Measurements from ENCODE around the gene SLC43A2. TPM values are rescaled to one million over a fixed set of nuclear protein-coding genes. Genes with fewer than 3 reads are reported as not detected.
A peak's percentile ranks its signal among the peaks of the same experiment; 100 is the strongest.
"Not testable (repeated sequence)": the region's sequence is repeated elsewhere in the genome, so short reads cannot be mapped to it uniquely, and the experiment has no call there.

SLC43A2 gene
- total RNA-seq: 10 to 100 TPM; 20.7 to 20.8 TPM
- 1 to 10 TPM; 1.2 to 2.0 (median 1.5) TPM for polyA plus RNA-seq
- total RNA-seq: 5.2 to 10.2 (median 7.3) reads per million in 6 experiments

GRCh38 chr17:1627982-1628855, at the start of gene SLC43A2:
Gene SLC43A2 (minus strand): TSS chr17:1628834. CDS start chr17:1627874, 960 bp downstream.
- ATAC-seq (peak; percentile 75 to 77), DNase-seq (peak; percentile 57 to 87 (median 72))
- Mint-ChIP-seq H3K4me1 (peaks cover 15 to 46% (median 25%) of the 10 kb centered on the region in 4 donors), H3K27ac (peak within 1 kb of the TSS; percentile 82 to 99 (median 92)), H3K36me3 (no peaks in the 10 kb centered on the region), H3K9me3 (no peaks in the 10 kb centered on the region), H3K4me3 (peak within 1 kb of the TSS; percentile 92 to 99 (median 95)), H3K27me3 (no peaks in the 10 kb centered on the region)
- POLR2A ChIA-PET: interaction anchor here (0.5 to 5.2 kb wide), 26 partner anchors 9 to 465 kb away, joined by 3 to 45 read pairs (median 4); partner anchors contain the start of genes INPP5K, PITPNA, PRPF8 and RILP

DNA sequence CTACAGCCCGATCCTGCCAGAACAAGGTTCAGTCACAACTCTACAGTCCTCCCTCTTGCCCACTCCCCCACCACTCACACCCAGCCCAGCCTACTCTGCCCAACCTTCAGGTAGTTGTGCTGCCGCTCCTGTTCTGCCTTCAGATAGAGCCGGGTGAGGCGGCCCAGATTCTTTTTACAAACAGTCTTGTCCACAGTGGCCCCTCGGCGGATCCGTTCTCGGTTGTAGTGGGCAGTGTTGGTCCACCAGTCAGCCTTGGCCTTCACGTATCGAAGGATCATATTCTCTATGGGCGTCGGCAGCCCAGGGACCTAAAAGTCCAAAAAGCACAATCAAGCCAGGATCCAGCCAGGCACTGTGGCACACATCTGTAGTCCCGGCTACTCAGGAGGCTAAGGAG, 47.8 kb upstream of the SLC43A2 start:
- Mint-ChIP-seq H3K36me3 (peaks cover 6 to 95% (median 46%) of the 10 kb centered on the region in 3 donors), H3K4me3 (no peak overlapping the region), H3K27me3 (no peaks in the 10 kb centered on the region), H3K9me3 (no peaks in the 10 kb centered on the region), H3K4me1 (peaks cover 12 to 45% (median 17%) of the 10 kb centered on the region in 4 donors), H3K27ac (no peak overlapping the region)
- DNase-seq (no peak), ATAC-seq (no peak)
- POLR2A ChIA-PET: interaction anchor here (1.0 kb wide), 1 partner anchor 27 kb away, joined by 3 read pairs; the partner anchor contains the start of gene RILP

DNA sequence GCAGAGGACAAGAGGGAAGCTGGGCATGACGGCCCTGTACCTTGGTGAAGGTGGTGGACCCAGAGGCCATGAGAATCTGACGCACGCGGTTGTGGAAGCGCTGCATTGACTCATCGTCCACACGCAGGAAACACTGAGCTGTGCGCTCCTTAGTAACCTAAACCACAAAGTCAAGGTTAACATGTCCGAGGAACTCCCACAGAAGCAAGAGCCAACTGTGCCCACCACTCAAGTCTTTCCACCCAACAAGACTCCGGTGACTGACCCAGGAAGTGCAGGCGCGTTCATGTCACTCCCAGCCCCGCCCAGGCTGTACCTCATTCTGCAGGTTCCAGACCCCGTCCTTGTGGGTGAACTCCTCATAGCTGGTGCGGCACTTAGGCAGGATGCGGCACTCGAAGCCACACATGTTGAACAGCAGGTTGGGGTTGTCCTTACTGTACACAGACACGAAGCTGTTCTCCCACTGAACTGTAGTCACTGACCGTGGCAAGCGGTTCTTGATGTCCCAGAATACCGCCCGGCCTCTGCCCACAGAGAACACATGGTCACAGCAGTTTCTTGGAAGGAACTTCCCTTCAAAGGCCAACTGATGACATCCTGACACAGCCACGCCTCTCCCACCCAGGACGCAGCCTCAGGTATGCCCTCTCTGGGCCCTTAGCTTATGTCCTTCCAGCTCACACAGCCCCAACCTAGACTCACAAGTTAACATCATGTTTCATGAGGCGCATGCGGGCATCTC, 44.6 kb upstream of the SLC43A2 start:
- Mint-ChIP-seq H3K27me3 (no peaks in the 10 kb centered on the region), H3K36me3 (peaks cover 6 to 95% (median 37%) of the 10 kb centered on the region in 3 donors), H3K4me3 (no peak overlapping the region), H3K9me3 (no peaks in the 10 kb centered on the region), H3K27ac (peak overlapping the region in 2 of 10 donors; percentile 12 to 30), H3K4me1 (peaks cover 14 to 44% (median 24%) of the 10 kb centered on the region in 4 donors)
- no peak for ATAC-seq
- no peak for DNase-seq
- POLR2A ChIA-PET: interaction anchor here (1.5 to 3.9 kb wide), 2 partner anchors 11 to 24 kb away, joined by 5 to 13 read pairs; partner anchors contain the start of gene PRPF8

DNA sequence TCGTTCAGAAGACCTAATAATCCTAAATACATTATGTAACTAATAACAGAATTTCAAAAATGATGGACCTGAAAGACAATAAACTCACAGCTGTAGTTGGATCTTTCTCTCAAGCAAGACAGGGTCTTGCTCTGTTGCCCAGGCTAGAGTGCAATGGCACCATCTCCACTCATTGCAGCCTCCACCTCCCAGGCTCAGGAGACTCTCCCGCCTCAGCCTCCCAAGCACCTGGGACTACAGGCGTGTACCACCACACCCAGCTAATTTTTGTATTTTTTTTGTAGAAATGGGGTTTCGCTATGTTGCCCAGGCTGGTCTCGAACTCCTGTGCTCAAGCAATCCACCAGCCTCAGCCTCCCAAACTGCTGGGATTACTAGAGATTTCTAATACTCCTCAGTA, 35.3 kb upstream of the SLC43A2 start:
- POLR2A ChIA-PET: interaction anchor here (1.2 to 1.3 kb wide), 2 partner anchors 16 to 20 kb away, joined by 4 read pairs; no protein-coding TSS in a partner anchor
- not testable (repeated sequence) for ATAC-seq, DNase-seq, H3K27me3 Mint-ChIP-seq, H3K9me3 Mint-ChIP-seq, H3K4me3 Mint-ChIP-seq
- H3K36me3 Mint-ChIP-seq: peaks cover 9 to 96% (median 15%) of the 10 kb centered on the region in 3 donors
- H3K27ac Mint-ChIP-seq: peak overlapping the region in 3 of 10 donors; percentile 3 to 51 (median 19)
- H3K4me1 Mint-ChIP-seq: peaks cover 3 to 22% (median 16%) of the 10 kb centered on the region in 4 donors

GRCh38 chr17:1661045-1661444, 32.4 kb upstream of the SLC43A2 start:
- ATAC-seq: no peak
- POLR2A ChIA-PET: interaction anchor here (1.1 to 1.9 kb wide), 2 partner anchors 9 to 23 kb away, joined by 5 to 7 read pairs; partner anchors contain the start of gene PRPF8
- Mint-ChIP-seq H3K9me3 (no peaks in the 10 kb centered on the region), H3K4me1 (peaks cover 0 to 14% (median 10%) of the 10 kb centered on the region in 4 donors), H3K27ac (no peak overlapping the region), H3K27me3 (no peaks in the 10 kb centered on the region), H3K4me3 (no peak overlapping the region), H3K36me3 (peaks cover 23 to 96% (median 31%) of the 10 kb centered on the region in 3 donors)
- DNase-seq: no peak

DNA sequence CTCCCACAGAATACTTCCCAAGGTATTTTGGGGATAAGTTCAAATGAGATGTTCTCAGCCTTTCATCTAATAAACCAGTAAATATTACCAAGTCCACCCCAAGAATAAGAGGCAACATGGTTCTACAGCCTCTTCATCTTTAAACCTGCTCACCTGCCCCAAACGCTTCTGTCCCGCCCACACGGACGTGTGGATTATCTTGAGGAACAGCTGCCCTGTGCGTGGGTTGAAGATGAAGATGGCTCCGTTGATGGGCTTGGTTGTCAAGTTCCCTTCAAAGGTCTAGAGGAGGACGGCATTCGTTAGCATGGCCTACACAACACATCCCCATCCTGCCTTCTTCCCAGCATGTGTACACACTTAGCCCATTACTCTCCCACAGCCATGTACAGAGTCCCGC, 29.5 kb upstream of the SLC43A2 start:
- Mint-ChIP-seq H3K27ac (peak overlapping the region in 2 of 10 donors; percentile 44 to 57), H3K4me1 (peaks cover 0 to 14% (median 7%) of the 10 kb centered on the region in 4 donors), H3K36me3 (peaks cover 23 to 96% (median 41%) of the 10 kb centered on the region in 3 donors), H3K27me3 (no peaks in the 10 kb centered on the region), H3K4me3 (no peak overlapping the region), H3K9me3 (no peaks in the 10 kb centered on the region)
- ATAC-seq (no peak), DNase-seq (no peak)
- POLR2A ChIA-PET: interaction anchor here (0.6 to 0.8 kb wide), 3 partner anchors 8 to 401 kb away, joined by 3 to 7 read pairs (median 7); partner anchors contain the start of gene RILP

DNA sequence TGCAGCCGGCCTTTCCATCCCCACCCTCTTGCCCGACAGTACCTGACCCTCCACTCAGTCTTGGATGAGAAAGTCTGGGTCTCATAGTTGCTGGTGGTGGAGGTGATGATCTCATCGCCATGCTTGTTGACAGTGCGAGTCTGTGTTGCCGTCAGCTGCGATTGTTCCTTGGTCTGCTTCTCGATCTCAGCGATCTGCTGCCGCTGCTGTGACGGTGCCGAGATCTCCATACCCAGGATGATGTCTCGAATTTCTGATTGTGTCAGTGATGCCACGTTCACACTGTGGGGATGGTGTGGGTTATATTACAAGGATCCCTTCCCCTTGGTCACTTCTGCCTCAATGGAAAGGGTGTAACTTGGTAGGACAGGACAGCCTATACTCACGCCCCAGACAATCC, 25.1 kb upstream of the SLC43A2 start:
- no peak for DNase-seq
- POLR2A ChIA-PET: no interaction called here
- Mint-ChIP-seq H3K4me1 (peaks cover 0 to 5% (median 4%) of the 10 kb centered on the region in 4 donors), H3K27ac (peak overlapping the region in 1 of 10 donors; percentile 84), H3K9me3 (no peaks in the 10 kb centered on the region), H3K4me3 (peak overlapping the region in 1 of 10 donors; percentile 40), H3K27me3 (no peaks in the 10 kb centered on the region), H3K36me3 (peaks cover 14 to 82% (median 34%) of the 10 kb centered on the region in 3 donors)
- no peak for ATAC-seq

DNA sequence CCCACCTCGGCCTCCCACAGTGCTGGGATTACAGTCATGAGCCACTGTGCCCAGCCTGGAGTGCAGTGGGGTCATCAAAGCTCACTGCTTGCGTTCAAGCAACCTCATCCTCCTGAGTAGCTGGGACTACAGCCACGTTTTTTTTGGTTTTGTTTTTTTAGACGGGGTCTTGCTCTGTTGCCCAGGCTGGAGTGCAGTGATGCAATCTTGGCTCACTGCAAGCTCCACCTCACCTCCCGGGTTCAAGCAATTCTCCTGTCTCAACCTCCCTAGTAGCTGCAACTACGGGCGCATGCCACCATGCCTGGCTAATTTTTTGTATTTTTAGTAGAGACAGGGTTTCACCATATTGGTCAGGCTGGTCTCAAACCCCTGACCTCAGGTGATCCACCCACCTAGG, 24.2 kb upstream of the SLC43A2 start:
- DNase-seq, H3K4me3 Mint-ChIP-seq, H3K4me1 Mint-ChIP-seq, ATAC-seq, H3K9me3 Mint-ChIP-seq, H3K27me3 Mint-ChIP-seq: not testable (repeated sequence)
- Mint-ChIP-seq H3K27ac (peak overlapping the region in 1 of 10 donors; percentile 28), H3K36me3 (peaks cover 10 to 72% (median 25%) of the 10 kb centered on the region in 3 donors)
- POLR2A ChIA-PET: interaction anchor here (1.1 kb wide), 1 partner anchor 25 kb away, joined by 3 read pairs; no protein-coding TSS in a partner anchor

- peak overlapping the region in 1 of 10 donors; percentile 36 for H3K4me3 Mint-ChIP-seq
- no peaks in the 10 kb centered on the region for H3K27me3 Mint-ChIP-seq
- DNase-seq (peak in 1 of 10 donors; percentile 30), ATAC-seq (no peak)
- POLR2A ChIA-PET: interaction anchor here (1.0 kb wide), 1 partner anchor 11 kb away, joined by 3 read pairs; no protein-coding TSS in a partner anchor
- peak overlapping the region in 1 of 10 donors; percentile 48 for H3K27ac Mint-ChIP-seq
- no peaks in the 10 kb centered on the region for H3K9me3 Mint-ChIP-seq
- peaks cover 0 to 13% (median 7%) of the 10 kb centered on the region in 4 donors for H3K4me1 Mint-ChIP-seq
- peaks cover 3 to 60% (median 18%) of the 10 kb centered on the region in 3 donors for H3K36me3 Mint-ChIP-seq
Observed at GRCh38 chr17:1651559-1651844, 22.9 kb upstream of the SLC43A2 start.

DNA sequence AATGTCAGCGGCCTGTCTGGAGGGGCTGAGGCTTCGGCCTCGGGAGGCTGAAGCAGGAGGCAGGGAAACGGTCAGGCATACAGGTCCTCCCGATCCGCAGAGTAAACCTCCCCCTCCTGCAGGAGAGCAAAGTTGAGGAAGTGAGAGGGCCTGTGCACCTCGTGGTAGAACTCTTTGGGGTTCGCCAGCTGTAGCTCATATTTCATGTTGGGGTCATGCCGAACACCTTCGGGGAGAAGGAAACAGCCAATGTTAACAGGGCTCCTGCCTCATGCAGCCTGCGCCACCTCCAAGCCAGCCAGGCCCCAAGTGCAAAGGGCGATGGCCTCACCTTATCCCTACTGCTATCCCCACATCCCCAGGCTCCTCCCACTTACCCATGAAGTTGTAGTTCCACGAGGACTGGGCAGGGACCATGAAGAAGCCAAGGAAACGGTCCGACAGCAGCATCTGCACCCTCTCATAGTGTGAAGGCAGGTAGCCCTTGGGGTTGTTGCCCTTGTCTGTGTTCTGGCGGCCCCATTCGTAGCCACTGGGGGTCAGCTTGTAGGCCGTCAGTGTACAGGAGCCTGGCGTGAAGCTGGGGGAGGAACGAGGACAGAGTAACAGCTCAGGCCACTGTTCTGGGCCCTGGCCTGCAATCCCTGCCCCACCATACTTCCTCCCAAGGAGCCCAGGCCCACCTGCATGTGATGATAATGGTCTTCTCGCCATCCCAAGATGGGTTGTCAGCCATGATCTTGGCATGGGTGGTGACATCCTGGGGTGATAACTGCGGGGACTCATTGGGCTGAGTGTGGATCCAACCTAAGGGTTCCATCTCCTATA, 22.3 kb upstream of the SLC43A2 start:
- DNase-seq (peak in 1 of 10 donors; percentile 45), ATAC-seq (no peak)
- Mint-ChIP-seq H3K36me3 (peaks cover 0 to 54% (median 15%) of the 10 kb centered on the region in 3 donors), H3K27me3 (no peaks in the 10 kb centered on the region), H3K4me3 (peak overlapping the region in 1 of 10 donors; percentile 24), H3K27ac (peak overlapping the region in 4 of 10 donors; percentile 18 to 75 (median 72)), H3K9me3 (no peaks in the 10 kb centered on the region), H3K4me1 (peaks cover 0 to 15% (median 10%) of the 10 kb centered on the region in 4 donors)
- POLR2A ChIA-PET: interaction anchor here (1.0 to 4.1 kb wide), 6 partner anchors 11 to 112 kb away, joined by 3 to 45 read pairs (median 4); partner anchors contain the start of gene SLC43A2

DNA sequence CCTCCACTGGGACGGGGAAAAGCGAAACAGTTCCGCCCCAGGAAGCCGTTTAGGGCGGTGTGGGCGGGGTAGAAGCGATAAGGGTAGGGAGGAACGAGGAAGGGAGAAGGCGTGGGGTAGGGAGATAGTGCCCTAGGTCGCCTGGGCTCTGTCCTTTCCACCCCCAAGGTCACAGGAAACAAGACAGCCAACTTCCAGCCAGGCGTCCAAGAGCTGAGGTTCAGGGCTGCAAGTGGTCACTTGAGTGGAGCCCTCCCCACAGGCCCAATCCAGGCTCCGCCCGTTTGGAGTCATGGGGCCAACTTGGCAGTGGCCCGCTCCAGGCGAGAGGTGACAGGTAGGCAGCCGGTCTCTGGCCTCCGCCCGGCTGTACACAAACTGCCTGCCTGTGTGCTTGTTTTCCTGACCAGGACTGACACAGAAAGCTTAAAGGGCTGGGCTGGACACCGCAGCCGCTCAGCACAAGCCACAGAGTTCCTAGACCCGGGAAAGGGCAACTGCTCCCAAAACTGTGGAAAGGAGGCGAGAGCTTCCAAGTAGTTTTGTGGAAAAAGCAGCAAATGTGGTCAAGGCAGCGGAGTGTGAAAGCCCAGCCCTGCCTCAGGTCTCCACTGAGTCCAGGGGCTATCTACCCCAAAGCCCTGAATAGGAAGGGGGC, 21.3 kb upstream of the SLC43A2 start, which contains the start of gene RILP:
TSS of gene RILP (minus strand) at position 23 of the 658 bp plus-strand sequence. CDS start 62 bp downstream, outside the sequence.
- Mint-ChIP-seq H3K27me3 (no peaks in the 10 kb centered on the region), H3K27ac (peak within 1 kb of the TSS in 4 of 10 donors; percentile 46 to 75 (median 74)), H3K4me3 (peak within 1 kb of the TSS; percentile 54 to 80 (median 69)), H3K9me3 (peaks cover 0 to 2% (median 0%) of the 10 kb centered on the region in 9 donors), H3K36me3 (peaks cover 0 to 44% (median 10%) of the 10 kb centered on the region in 3 donors), H3K4me1 (peaks cover 0 to 23% (median 16%) of the 10 kb centered on the region in 4 donors)
- POLR2A ChIA-PET: interaction anchor here (0.5 to 4.1 kb wide), 15 partner anchors 8 to 160 kb away, joined by 3 to 45 read pairs (median 4); partner anchors contain the start of genes PRPF8, SLC43A2 and WDR81
- ATAC-seq (peak; percentile 4 to 9), DNase-seq (peak in 1 of 10 donors; percentile 61)

Data from naive thymus-derived CD8-positive, alpha-beta T cell (primary cell).